ENCODE results near the gene AP1G2. TPM values are rescaled to one million over a fixed set of nuclear protein-coding genes. Genes with fewer than 3 reads are reported as not detected.
"Not testable (repeated sequence)": the region's sequence is repeated elsewhere in the genome, so short reads cannot be mapped to it uniquely, and the experiment has no call there.

Gene AP1G2
- total and polyA plus RNA-seq, 8 donors, result 39.1 to 531 (median 189) TPM

- 45 to 94% (median 83%) methylated on average over 2 of the region's 2 CpGs for WGBS, 5 donors
- H3K27me3 ChIP-seq, result no peaks in the 10 kb centered on the region
- DNase-seq, result no peak
- TF ChIP-seq POLR2AphosphoS5 (IDR thresholded peaks at IDR 0.05) (no peak), CTCF (IDR thresholded peaks at IDR 0.05) (no peak), POLR2A (IDR thresholded peaks at IDR 0.05) (no peak), EP300 (IDR thresholded peaks at IDR 0.05) (no peak)
- no peak overlapping the region for H3K27ac ChIP-seq
- intact Hi-C loops (cut with DNase I; ENCODE audit: low total_unique reads), result no loop called here
- H3K4me3 ChIP-seq, result no peak overlapping the region
- H3K4me1 ChIP-seq, result no peaks in the 10 kb centered on the region
- H3K36me3 ChIP-seq, result no peaks in the 10 kb centered on the region
- peaks cover 0 to 7% (median 0%) of the 10 kb centered on the region in 4 donors for H3K9me3 ChIP-seq
Measured at GRCh38 chr14:23600322-23600707, 32.7 kb upstream of the AP1G2 start.

- H3K4me1 ChIP-seq; H3K4me3 ChIP-seq; H3K27ac ChIP-seq; H3K9me3 ChIP-seq; DNase-seq; H3K36me3 ChIP-seq; H3K27me3 ChIP-seq; intact Hi-C loops (cut with DNase I; ENCODE audit: low total_unique reads): not testable (repeated sequence)
- WGBS, 5 donors, result 79 to 92% (median 88%) methylated on average over 3 of the region's 3 CpGs
Measured at GRCh38 chr14:23594191-23594590, 26.6 kb upstream of the AP1G2 start.

GRCh38 chr14:23590198-23590597, 22.6 kb upstream of the AP1G2 start:
- H3K4me3 ChIP-seq, result no peak overlapping the region
- H3K27ac ChIP-seq, result no peak overlapping the region
- DNase-seq, result no peak
- intact Hi-C loops (cut with DNase I; ENCODE audit: low total_unique reads), result no loop called here
- no peak for TF ChIP-seq EP300 (IDR thresholded peaks at IDR 0.05)
- no peak for TF ChIP-seq CTCF (IDR thresholded peaks at IDR 0.05)
- TF ChIP-seq POLR2A (IDR thresholded peaks at IDR 0.05), result no peak
- no peak for TF ChIP-seq POLR2AphosphoS5 (IDR thresholded peaks at IDR 0.05)
- WGBS, 5 donors, result 87 to 98% (median 96%) methylated on average over 4 of the region's 4 CpGs
- no peaks in the 10 kb centered on the region for H3K9me3 ChIP-seq
- H3K4me1 ChIP-seq, result peaks cover 5 to 13% (median 9%) of the 10 kb centered on the region in 4 donors
- no peaks in the 10 kb centered on the region for H3K36me3 ChIP-seq
- H3K27me3 ChIP-seq, result peaks cover 0 to 2% (median 0%) of the 10 kb centered on the region in 3 donors

- no peaks in the 10 kb centered on the region for H3K9me3 ChIP-seq
- peaks cover 5 to 13% (median 9%) of the 10 kb centered on the region in 4 donors for H3K4me1 ChIP-seq
- intact Hi-C loops (cut with DNase I; ENCODE audit: low total_unique reads), result no loop called here
- peaks cover 0 to 7% (median 0%) of the 10 kb centered on the region in 3 donors for H3K27me3 ChIP-seq
- WGBS, 5 donors, result 83 to 94% (median 90%) methylated on average over 2 of the region's 2 CpGs
- no peaks in the 10 kb centered on the region for H3K36me3 ChIP-seq
- TF ChIP-seq POLR2AphosphoS5 (IDR thresholded peaks at IDR 0.05), result no peak
- TF ChIP-seq CTCF (IDR thresholded peaks at IDR 0.05), result no peak
- no peak for TF ChIP-seq POLR2A (IDR thresholded peaks at IDR 0.05)
- TF ChIP-seq EP300 (IDR thresholded peaks at IDR 0.05), result no peak
- H3K27ac ChIP-seq, result no peak overlapping the region
- peak in 1 of 2 donors; percentile 20 for DNase-seq
- no peak overlapping the region for H3K4me3 ChIP-seq
Measured at GRCh38 chr14:23589606-23590005, 22.0 kb upstream of the AP1G2 start.

- Histone ChIP-seq H3K27me3 (peaks cover 0 to 7% (median 0%) of the 10 kb centered on the region in 3 donors), H3K36me3 (no peaks in the 10 kb centered on the region), H3K9me3 (no peaks in the 10 kb centered on the region), H3K27ac (no peak overlapping the region), H3K4me3 (no peak overlapping the region), H3K4me1 (peaks cover 5 to 13% (median 9%) of the 10 kb centered on the region in 4 donors)
- intact Hi-C loops (cut with DNase I; ENCODE audit: low total_unique reads), result no loop called here
- TF ChIP-seq POLR2AphosphoS5 (IDR thresholded peaks at IDR 0.05), result peak in 2 of 3 donors; percentile 30 to 74
- TF ChIP-seq EP300 (IDR thresholded peaks at IDR 0.05), result no peak
- TF ChIP-seq POLR2A (IDR thresholded peaks at IDR 0.05), result no peak
- peak in 5 of 7 experiments; percentile 53 to 95 (median 80) for TF ChIP-seq CTCF (IDR thresholded peaks at IDR 0.05)
- peak; percentile 96 for DNase-seq
- WGBS, 5 donors, result 14 to 20% (median 19%) methylated on average over 5 of the region's 5 CpGs
Measured at GRCh38 chr14:23588884-23589598, 21.4 kb upstream of the AP1G2 start.

GRCh38 chr14:23584527-23585203, 17.1 kb upstream of the AP1G2 start:
- H3K36me3 ChIP-seq; H3K9me3 ChIP-seq; H3K4me3 ChIP-seq; H3K27ac ChIP-seq; DNase-seq; intact Hi-C loops (cut with DNase I; ENCODE audit: low total_unique reads): not testable (repeated sequence)
- Histone ChIP-seq H3K27me3 (peaks cover 0 to 38% (median 0%) of the 10 kb centered on the region in 3 donors), H3K4me1 (peaks cover 5 to 10% (median 8%) of the 10 kb centered on the region in 4 donors)
- WGBS, 5 donors, result 81 to 92% (median 90%) methylated on average over 5 to 25 of the region's 26 CpGs
